B cell (primary cell): ENCODE measurements around the gene RNF4. TPM values are rescaled to one million over a fixed set of nuclear protein-coding genes. Genes with fewer than 3 reads are reported as not detected.

Source experiments
- ATAC-seq: fragments of 200-7000 bp; cut with Tn5 transposase; one replicate; pipeline ENCODE4 v1.10.0; 2021; ENCODE audit warnings: low read depth, mild to moderate bottlenecking, moderate number of reproducible peaks, moderate library complexity
- CTCF ChIA-PET: fragments of 350-600 bp; sonication (Branson Sonifier 250); formaldehyde crosslinking; loops from one replicate; lab custom pipeline; 2021; ENCODE audit warnings: antibody characterized with exemption, inconsistent platforms; lab: Charles Lee
- POLR2A ChIA-PET: fragments of 350-600 bp; sonication (Branson Sonifier 250); formaldehyde crosslinking; loops from one replicate; lab custom pipeline; 2021; ENCODE audit warnings: antibody characterized with exemption; lab: Charles Lee
- DNase-seq: peaks from one replicate; pipeline ENCODE4 v3.0.0; 2013
- H2AFZ ChIP-seq: 2 replicates; pipeline ENCODE4 v1.6.1; 2012; ENCODE audit warnings: mild to moderate bottlenecking, low read depth, low read length; ENCODE audit not compliant: insufficient read depth, poor library complexity, severe bottlenecking
- H3K27ac ChIP-seq, 2 donors: 1 replicate in 1 of 2; 2 replicates in 1 of 2; pipeline ENCODE4 v1.5.1; 2012 to 2013; ENCODE audit warnings: low read length in 2 of 2, mild to moderate bottlenecking in 2 of 2, moderate library complexity in 1 of 2
- H3K27me3 ChIP-seq, 4 experiments: fragments of 200-600 bp in 1 of 4; sonication (generic) in 1 of 4; replicated peaks in 1 of 4; 1 replicate in 2 of 4; 2 replicates in 2 of 4; pipeline versions ENCODE4 v1.6.1 to v1.7.0; 2013 to 2016; ENCODE audit warnings: low read length in 3 of 4, mild to moderate bottlenecking in 2 of 4, mixed read lengths in 1 of 4, moderate library complexity in 1 of 4; ENCODE audit not compliant: insufficient read depth in 4 of 4, control insufficient read depth in 3 of 4; ENCODE audit errors: control extremely low read depth in 1 of 4
- H3K36me3 ChIP-seq, 2 experiments: replicated peaks in 1 of 2; 1 replicate in 1 of 2; 2 replicates in 1 of 2; pipeline versions ENCODE4 v1.6.1 to v1.7.1; 2013; ENCODE audit warnings: low read length in 1 of 2; ENCODE audit not compliant: insufficient read depth in 2 of 2, control insufficient read depth in 1 of 2; ENCODE audit errors: control extremely low read depth in 1 of 2, extremely low read depth in 1 of 2
- H3K4me1 ChIP-seq, 2 donors: fragments of 200-600 bp in 1 of 2; sonication (generic) in 1 of 2; 1 replicate in 1 of 2; 2 replicates in 1 of 2; pipeline versions ENCODE4 v1.5.1 to v1.6.1; 2013 to 2017; ENCODE audit warnings: low read length in 2 of 2; ENCODE audit not compliant: control insufficient read depth in 2 of 2, insufficient read depth in 2 of 2
- H3K4me2 ChIP-seq: replicated peaks from 2 replicates; pipeline ENCODE3; 2012; ENCODE audit warnings: mild to moderate bottlenecking, low read depth, low read length; ENCODE audit not compliant: poor library complexity, severe bottlenecking
- H3K4me3 ChIP-seq, 5 experiments: fragments of 200-600 bp in 1 of 5; sonication (generic) in 1 of 5; 1 replicate in 3 of 5; 2 replicates in 2 of 5; pipeline versions ENCODE4 v1.5.1 to v1.7.0; 2011 to 2016; ENCODE audit warnings: low read length in 4 of 5, mild to moderate bottlenecking in 4 of 5, low read depth in 2 of 5, control low read depth in 1 of 5, moderate library complexity in 1 of 5; ENCODE audit not compliant: insufficient read depth in 1 of 5; ENCODE audit errors: control extremely low read depth in 1 of 5, extremely low read depth in 1 of 5
- H3K79me2 ChIP-seq: fragments of 200-600 bp; sonication (generic); one replicate; pipeline ENCODE4 v1.6.0; 2016; ENCODE audit warnings: low read length; ENCODE audit not compliant: control insufficient read depth, insufficient read depth
- H3K9ac ChIP-seq: fragments of 200-600 bp; sonication (generic); 2 replicates; pipeline ENCODE4 v1.6.1; 2017; ENCODE audit warnings: mild to moderate bottlenecking, low read length, moderate library complexity
- H3K9me3 ChIP-seq, 3 donors: one replicate each; pipeline versions ENCODE4 v1.6.1 to v1.7.1; 2013; ENCODE audit warnings: low read length in 2 of 3; ENCODE audit not compliant: control insufficient read depth in 2 of 3, insufficient read depth in 1 of 3; ENCODE audit errors: control extremely low read depth in 1 of 3
- H4K20me1 ChIP-seq: 2 replicates; pipeline ENCODE4 v1.6.0; 2012; ENCODE audit warnings: mild to moderate bottlenecking, low read length; ENCODE audit not compliant: insufficient read depth, control insufficient read depth, poor library complexity, severe bottlenecking
- H3K27ac Mint-ChIP-seq: one replicate; pipeline ENCODE4 v1.8.0; 2021; ENCODE audit warnings: mixed read lengths
- H3K27me3 Mint-ChIP-seq: one replicate; pipeline ENCODE4 v1.8.0; 2021; ENCODE audit warnings: mixed read lengths
- H3K4me1 Mint-ChIP-seq: one replicate; pipeline ENCODE4 v1.8.0; 2021; ENCODE audit warnings: mixed read lengths
- H3K4me3 Mint-ChIP-seq: one replicate; pipeline ENCODE4 v1.8.0; 2021; ENCODE audit warnings: mixed read lengths
- H3K9me3 Mint-ChIP-seq: one replicate; pipeline ENCODE4 v1.8.0; 2022; ENCODE audit warnings: mixed read lengths; ENCODE audit not compliant: insufficient read depth
- EZH2 ChIP-seq: IDR thresholded peaks from 2 replicates; pipeline ENCODE4 v1.6.1; 2012; ENCODE audit warnings: borderline replicate concordance, low read depth, mild to moderate bottlenecking, moderate library complexity, low read length; ENCODE audit not compliant: insufficient read depth, poor library complexity, severe bottlenecking
- WGBS: methylation state at CpG from one replicate; pipeline ENCODE4 v1.1.5; 2013; ENCODE audit warnings: missing lambda C conversion rate; ENCODE audit not compliant: insufficient coverage; 5-methylcytosine and 5-hydroxymethylcytosine counted together
- intact Hi-C: fragments of 100-400 bp; cut with micrococcal nuclease; formaldehyde crosslinking; loops from one replicate; pipeline ENCODE4 v1.10.0; 2022
- polyA plus RNA-seq: library from polyadenylated mRNA; depleted of rRNA; stranded (reverse); fragments of >200 nt; gene quantifications from 2 replicates; pipeline ENCODE4 v1.2.3, GENCODE V29; 2012
- total RNA-seq, 2 donors: library from RNA; stranded (reverse); fragments of 120-200 nt in 1 of 2; gene quantifications; 1 replicate in 1 of 2; 2 replicates in 1 of 2; pipeline versions ENCODE4 v1.2.3 to v1.2.4, GENCODE V29; 2013 to 2022
- TF ChIP-seq, protein P1 (sequence below): fragments of 200-600 bp; IDR thresholded peaks from one replicate; pipeline ENCODE4 v1.8.0; 2022; ENCODE audit warnings: antibody characterized with exemption, mild to moderate bottlenecking

Gene RNF4
- total and polyA plus RNA-seq, 2 donors (not counting 1 experiment from before 2014, with no cell fraction given): 61.8 to 95.2 TPM

DNA sequence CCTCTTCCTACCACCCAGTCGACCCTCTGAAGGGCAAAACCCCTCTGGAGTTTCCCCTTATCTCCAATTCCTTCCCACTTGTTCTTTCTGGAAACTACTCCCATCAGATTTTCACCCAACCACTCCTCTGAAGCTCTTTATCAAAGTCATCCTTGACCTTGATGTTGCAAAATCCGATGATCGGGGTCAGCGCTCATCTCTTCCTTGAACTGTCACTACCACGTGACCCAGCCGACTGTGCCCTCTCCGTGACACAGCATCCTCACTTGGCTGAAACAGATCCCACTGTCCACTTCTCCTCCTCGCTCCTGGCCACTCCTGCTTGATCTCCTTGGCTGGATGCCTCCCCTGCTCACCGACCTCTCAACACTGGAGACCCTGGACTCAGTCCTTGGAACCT lies 49.1 kb upstream of the RNF4 start:
- DNase-seq (no peak), ATAC-seq (no peak)
- H3K27ac Mint-ChIP-seq: peak overlapping the region; percentile 62
- 71% methylated on average over 9 of the region's 9 CpGs for whole genome bisulfite sequencing
- peaks cover 40% of the 10 kb centered on the region for H3K27me3 Mint-ChIP-seq
- H3K4me1 ChIP-seq: peaks cover 32 to 33% of the 10 kb centered on the region in 2 donors
- no peaks in the 10 kb centered on the region for H4K20me1 ChIP-seq
- ChIA-PET POLR2A (interaction anchor here (0.7 to 0.9 kb wide), 2 partner anchors 129 to 703 kb away, joined by 3 to 5 read pairs; no protein-coding TSS in a partner anchor), CTCF (interaction anchor here (0.9 to 1.7 kb wide), 7 partner anchors 65 to 200 kb away, joined by 3 to 7 read pairs (median 3); no protein-coding TSS in a partner anchor)
- no peaks in the 10 kb centered on the region for H3K9me3 Mint-ChIP-seq
- peaks cover 0 to 17% (median 0%) of the 10 kb centered on the region in 3 donors for H3K9me3 ChIP-seq
- H3K27ac ChIP-seq: no peak overlapping the region
- no peak overlapping the region for H3K9ac ChIP-seq
- intact Hi-C loops: loop anchor here (1.0 to 5.0 kb wide), 4 partner anchors 21 to 563 kb away; partner anchors contain the start of genes LETM1 and RNF4
- peak overlapping the region; percentile 86 for H3K4me2 ChIP-seq
- H3K4me3 Mint-ChIP-seq: peak overlapping the region; percentile 89
- no peaks in the 10 kb centered on the region for H3K79me2 ChIP-seq
- no peak overlapping the region for H3K4me3 ChIP-seq
- no peaks in the 10 kb centered on the region for H3K36me3 ChIP-seq
- H2AFZ ChIP-seq: no peak overlapping the region
- H3K4me1 Mint-ChIP-seq: peaks cover 38% of the 10 kb centered on the region
- peaks cover 0 to 55% (median 31%) of the 10 kb centered on the region in 4 experiments for H3K27me3 ChIP-seq
- TF ChIP-seq EZH2: no peak
- TF ChIP-seq, protein P1, sequence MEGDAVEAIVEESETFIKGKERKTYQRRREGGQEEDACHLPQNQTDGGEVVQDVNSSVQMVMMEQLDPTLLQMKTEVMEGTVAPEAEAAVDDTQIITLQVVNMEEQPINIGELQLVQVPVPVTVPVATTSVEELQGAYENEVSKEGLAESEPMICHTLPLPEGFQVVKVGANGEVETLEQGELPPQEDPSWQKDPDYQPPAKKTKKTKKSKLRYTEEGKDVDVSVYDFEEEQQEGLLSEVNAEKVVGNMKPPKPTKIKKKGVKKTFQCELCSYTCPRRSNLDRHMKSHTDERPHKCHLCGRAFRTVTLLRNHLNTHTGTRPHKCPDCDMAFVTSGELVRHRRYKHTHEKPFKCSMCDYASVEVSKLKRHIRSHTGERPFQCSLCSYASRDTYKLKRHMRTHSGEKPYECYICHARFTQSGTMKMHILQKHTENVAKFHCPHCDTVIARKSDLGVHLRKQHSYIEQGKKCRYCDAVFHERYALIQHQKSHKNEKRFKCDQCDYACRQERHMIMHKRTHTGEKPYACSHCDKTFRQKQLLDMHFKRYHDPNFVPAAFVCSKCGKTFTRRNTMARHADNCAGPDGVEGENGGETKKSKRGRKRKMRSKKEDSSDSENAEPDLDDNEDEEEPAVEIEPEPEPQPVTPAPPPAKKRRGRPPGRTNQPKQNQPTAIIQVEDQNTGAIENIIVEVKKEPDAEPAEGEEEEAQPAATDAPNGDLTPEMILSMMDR: no peak

DNA sequence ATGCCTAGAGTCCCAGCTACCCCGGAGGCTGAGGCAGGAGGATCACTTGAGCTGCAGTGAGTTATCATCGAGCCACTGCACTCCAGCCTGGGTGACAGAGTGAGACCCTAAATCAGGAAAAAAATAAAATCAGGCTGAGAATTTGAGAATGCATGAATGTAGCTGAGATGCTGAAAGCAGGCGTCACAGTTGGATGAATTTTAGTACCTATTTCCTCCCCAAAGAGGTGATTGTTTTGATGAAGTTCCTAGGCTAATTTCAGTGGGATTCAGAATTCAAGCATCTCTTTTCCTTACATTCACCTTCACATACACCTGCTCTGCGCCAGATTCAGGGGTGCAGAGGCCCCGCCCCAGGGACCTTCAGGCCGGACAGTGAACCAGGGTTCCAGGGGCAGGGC lies 47.0 kb upstream of the RNF4 start:
- H4K20me1 ChIP-seq: no peaks in the 10 kb centered on the region
- H3K9ac ChIP-seq: no peak overlapping the region
- no peak overlapping the region for H2AFZ ChIP-seq
- DNase-seq: no peak
- no peaks in the 10 kb centered on the region for H3K79me2 ChIP-seq
- Mint-ChIP-seq H3K9me3 (no peaks in the 10 kb centered on the region), H3K4me3 (no peak overlapping the region), H3K27ac (no peak overlapping the region), H3K4me1 (peaks cover 29% of the 10 kb centered on the region), H3K27me3 (peaks cover 28% of the 10 kb centered on the region)
- H3K27ac ChIP-seq: no peak overlapping the region
- peaks cover 0 to 9% (median 0%) of the 10 kb centered on the region in 3 donors for H3K9me3 ChIP-seq
- POLR2A ChIA-PET: interaction anchor here (0.5 to 0.9 kb wide), 2 partner anchors 9 to 119 kb away, joined by 3 to 4 read pairs; no protein-coding TSS in a partner anchor
- 85% methylated on average over 5 of the region's 6 CpGs for WGBS
- no peak overlapping the region for H3K4me2 ChIP-seq
- no peak for ATAC-seq
- CTCF ChIA-PET: no interaction called here
- H3K36me3 ChIP-seq: no peaks in the 10 kb centered on the region
- no peak overlapping the region for H3K4me3 ChIP-seq
- peaks cover 23 to 25% of the 10 kb centered on the region in 2 donors for H3K4me1 ChIP-seq
- TF ChIP-seq, protein P1: no peak
- TF ChIP-seq EZH2: no peak
- intact Hi-C loops: no loop called here
- H3K27me3 ChIP-seq: peaks cover 0 to 39% (median 22%) of the 10 kb centered on the region in 4 experiments
